AG04449 (cell line): ENCODE data around the gene LSMEM2.

Experiments used
- CTCF ChIA-PET: fragments of 350-600 bp; formaldehyde crosslinking; extraction: SDS; loops from one replicate; lab custom pipeline; 2021; ENCODE audit warnings: antibody characterized with exemption; lab: Yijun Ruan, JAX
- POLR2A ChIA-PET: fragments of 400-600, 350-600 bp; formaldehyde crosslinking; extraction: SDS; loops from one replicate; lab custom pipeline; 2020; ENCODE audit warnings: antibody characterized with exemption, inconsistent platforms; lab: Yijun Ruan, JAX
- DNase-seq: peaks from one replicate; pipeline ENCODE4 v3.0.0-alpha.2; 2010; ENCODE audit warnings: low read depth, low spot score
- H3K4me3 ChIP-seq: 2 replicates; pipeline ENCODE4 v1.5.1; 2011; ENCODE audit warnings: low read depth, mild to moderate bottlenecking, control low read depth, low read length
- TF ChIP-seq, protein P1 (sequence below): IDR thresholded peaks from one replicate; pipeline ENCODE4 v1.5.1; 2011; ENCODE audit warnings: mild to moderate bottlenecking, moderate library complexity, low read length, control low read depth, inconsistent platforms; ENCODE audit not compliant: insufficient read depth; ENCODE audit errors: missing control alignments

Gene LSMEM2

DNA sequence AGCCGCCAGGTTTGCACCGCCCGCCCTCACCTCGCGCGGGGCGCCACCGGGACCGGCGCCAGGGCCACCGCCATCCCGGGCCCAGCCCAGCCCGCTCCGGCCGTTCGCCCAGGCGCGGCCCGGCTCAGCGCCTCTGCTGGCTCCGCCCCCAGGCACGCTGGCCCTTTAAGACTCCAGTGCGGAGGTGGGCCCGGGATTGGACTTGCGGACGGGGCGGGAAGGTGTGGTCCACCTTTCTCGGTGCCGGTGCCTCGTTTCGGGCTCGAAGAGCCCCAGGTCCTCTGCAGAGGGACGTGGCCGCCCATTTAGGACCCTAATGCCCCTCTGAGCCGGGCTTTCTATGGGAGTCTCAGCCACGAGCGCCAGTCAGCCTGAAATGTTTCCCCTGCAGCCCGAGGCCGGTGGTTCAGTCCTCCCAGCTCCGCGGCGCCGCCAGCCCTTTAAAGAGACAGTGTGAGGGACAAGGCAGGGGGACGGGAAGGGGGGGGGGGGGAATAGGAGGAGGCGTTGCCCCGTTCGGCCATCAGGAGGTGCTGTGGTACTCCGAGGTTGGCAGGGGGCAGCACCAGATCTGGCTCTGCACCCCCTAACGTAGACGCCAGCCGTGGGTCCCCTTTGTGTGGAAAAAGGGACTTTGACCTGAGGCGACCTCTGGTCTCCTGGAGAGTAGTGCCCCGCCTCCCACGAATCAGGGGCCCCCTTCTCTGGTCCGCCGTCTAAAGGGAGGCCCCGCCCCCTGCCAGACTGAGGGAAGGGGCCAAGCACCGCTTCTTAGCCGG is 42.6 kb downstream of the LSMEM2 start:
- peak overlapping the region; percentile 73 for H3K4me3 ChIP-seq
- ChIA-PET CTCF (interaction anchor here (0.6 to 3.5 kb wide), 11 partner anchors 7 to 247 kb away, joined by 3 to 37 read pairs (median 7); partner anchors contain the start of gene HEMK1), POLR2A (interaction anchor here (1.0 to 1.4 kb wide), 2 partner anchors 12 to 16 kb away, joined by 3 read pairs; no protein-coding TSS in a partner anchor)
- TF ChIP-seq, protein P1, sequence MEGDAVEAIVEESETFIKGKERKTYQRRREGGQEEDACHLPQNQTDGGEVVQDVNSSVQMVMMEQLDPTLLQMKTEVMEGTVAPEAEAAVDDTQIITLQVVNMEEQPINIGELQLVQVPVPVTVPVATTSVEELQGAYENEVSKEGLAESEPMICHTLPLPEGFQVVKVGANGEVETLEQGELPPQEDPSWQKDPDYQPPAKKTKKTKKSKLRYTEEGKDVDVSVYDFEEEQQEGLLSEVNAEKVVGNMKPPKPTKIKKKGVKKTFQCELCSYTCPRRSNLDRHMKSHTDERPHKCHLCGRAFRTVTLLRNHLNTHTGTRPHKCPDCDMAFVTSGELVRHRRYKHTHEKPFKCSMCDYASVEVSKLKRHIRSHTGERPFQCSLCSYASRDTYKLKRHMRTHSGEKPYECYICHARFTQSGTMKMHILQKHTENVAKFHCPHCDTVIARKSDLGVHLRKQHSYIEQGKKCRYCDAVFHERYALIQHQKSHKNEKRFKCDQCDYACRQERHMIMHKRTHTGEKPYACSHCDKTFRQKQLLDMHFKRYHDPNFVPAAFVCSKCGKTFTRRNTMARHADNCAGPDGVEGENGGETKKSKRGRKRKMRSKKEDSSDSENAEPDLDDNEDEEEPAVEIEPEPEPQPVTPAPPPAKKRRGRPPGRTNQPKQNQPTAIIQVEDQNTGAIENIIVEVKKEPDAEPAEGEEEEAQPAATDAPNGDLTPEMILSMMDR: peak; percentile 60
- DNase-seq: no peak

DNA sequence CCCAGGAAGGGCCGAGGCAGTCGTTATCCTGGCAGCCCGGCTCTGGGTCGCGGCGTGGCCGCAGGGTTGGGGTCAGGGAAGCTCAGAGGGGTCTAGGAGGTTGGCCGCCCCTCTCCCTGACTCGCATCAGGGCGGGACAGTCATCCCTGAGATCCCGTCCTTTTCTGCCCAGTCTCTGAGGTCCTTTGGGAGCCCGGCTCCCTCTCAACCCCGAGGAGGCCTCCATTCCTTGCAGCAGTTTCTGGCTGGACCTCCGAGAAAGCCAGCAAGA is 43.2 kb downstream of the LSMEM2 start:
- peak overlapping the region; percentile 73 for H3K4me3 ChIP-seq
- DNase-seq: no peak
- POLR2A ChIA-PET: interaction anchor here (1.0 to 1.4 kb wide), 2 partner anchors 11 to 15 kb away, joined by 3 read pairs; no protein-coding TSS in a partner anchor
- CTCF ChIA-PET: interaction anchor here (1.0 to 3.5 kb wide), 11 partner anchors 8 to 247 kb away, joined by 3 to 37 read pairs (median 7); partner anchors contain the start of genes HEMK1, HYAL3 and NAA80
- TF ChIP-seq, protein P1: no peak

DNA sequence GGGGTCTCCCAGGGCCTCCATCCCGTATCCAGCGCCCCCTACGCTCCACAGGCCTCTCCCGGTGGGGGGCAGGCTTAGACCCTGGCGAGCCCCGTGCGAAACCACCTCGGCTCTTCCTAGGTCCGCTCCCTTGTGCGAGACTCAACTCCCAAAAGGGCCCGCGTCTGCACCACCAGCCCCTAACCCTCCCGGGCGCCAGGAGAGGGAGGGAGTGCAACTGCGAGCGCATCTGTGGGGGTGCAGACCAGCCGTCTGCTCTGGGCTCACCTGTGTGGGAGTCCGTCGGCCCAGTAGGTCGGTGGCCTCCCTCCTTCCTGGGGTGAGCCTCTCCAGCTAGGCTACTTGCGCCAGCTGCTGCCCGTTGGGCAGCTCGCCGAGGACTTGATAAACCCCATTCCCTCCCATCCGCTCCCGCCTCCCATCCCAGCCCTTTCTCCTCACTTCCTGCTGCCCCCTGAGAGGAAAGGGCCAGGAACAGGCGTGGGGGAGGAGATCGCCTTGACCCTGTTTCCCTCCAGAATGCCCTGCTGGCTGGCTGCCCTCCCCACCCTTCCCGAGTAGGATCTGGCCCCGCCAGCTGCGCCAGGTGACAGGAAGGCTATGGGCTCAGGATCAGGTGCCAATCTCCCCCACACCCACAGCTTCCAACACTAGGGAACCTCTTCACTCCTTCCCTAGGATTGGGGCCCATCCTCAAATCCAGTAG is 43.7 kb downstream of the LSMEM2 start, which contains the start of gene HYAL2:
HYAL2 (minus strand) TSS at position 360 of the 706 bp plus-strand sequence. CDS start 2,256 bp downstream, outside the sequence.
- H3K4me3 ChIP-seq: peak within 1 kb of the TSS; percentile 73
- no peak for DNase-seq
- TF ChIP-seq, protein P1: no peak
- CTCF ChIA-PET: interaction anchor here (1.0 to 3.5 kb wide), 13 partner anchors 8 to 246 kb away, joined by 3 to 37 read pairs (median 7); partner anchors contain the start of genes HEMK1, HYAL3 and NAA80
- POLR2A ChIA-PET: interaction anchor here (1.0 to 1.4 kb wide), 2 partner anchors 11 to 15 kb away, joined by 3 read pairs; no protein-coding TSS in a partner anchor

DNA sequence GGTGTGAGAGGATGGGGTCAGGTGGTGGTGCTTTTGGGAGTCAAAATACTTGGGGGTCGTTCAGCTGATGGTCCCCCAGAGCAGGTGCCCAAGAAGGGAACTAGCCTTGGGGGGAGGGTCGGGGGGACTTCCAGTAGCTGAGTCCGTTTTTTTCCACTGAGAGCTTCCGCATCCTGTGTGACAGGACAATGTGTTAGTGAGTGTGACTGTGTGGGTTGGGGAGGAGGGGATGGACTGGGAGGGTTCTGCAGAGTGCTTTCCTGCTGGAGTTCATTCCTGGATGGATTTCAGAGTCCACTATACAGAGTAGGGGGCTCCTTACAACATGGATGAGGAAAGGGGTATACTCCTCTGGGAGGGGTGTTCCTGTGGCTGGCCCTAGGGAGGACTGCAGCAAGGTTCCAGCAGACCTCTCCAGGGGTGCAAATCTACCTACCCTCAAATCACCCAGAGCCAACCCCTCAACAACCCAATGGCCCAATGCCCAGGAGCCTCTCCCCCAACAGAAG is 44.3 kb downstream of the LSMEM2 start:
- ChIA-PET CTCF (interaction anchor here (1.1 to 3.5 kb wide), 13 partner anchors 9 to 130 kb away, joined by 3 to 37 read pairs (median 9); partner anchors contain the start of genes HYAL3, NAA80 and RASSF1), POLR2A (no interaction called here)
- TF ChIP-seq, protein P1: no peak
- DNase-seq: no peak
- no peak overlapping the region for H3K4me3 ChIP-seq

DNA sequence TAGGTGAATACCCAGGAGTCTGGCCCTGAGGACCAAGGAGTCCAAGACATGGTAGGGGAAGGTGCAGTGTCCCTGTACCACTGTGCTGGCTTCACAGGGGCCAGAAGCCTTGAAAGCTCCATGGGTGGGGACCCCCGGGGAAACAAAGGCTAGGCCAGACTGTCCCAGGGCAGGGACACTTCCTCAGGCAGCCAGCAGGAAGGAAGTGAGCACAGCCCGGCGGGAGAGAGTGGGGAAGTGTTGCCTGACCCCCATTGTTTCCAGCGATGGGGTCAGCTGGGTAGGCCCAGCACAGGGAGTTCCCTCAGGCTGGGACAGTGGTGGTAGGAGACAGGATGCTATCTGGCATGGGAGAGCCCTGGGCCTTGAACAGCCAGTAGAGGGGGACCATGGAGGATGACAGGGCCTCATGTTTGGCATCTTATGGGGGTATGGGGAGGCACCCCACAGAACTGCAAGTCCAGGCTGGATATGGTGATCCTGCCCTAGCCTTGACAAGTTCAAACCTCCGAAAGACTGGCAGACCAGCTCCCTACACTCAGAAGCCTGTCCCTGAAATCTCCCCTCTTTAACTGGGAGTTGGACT is 44.8 kb downstream of the LSMEM2 start:
- CTCF ChIA-PET: interaction anchor here (0.7 to 3.5 kb wide), 20 partner anchors 9 to 134 kb away, joined by 3 to 37 read pairs (median 7); partner anchors contain the start of genes HYAL3, NAA80 and RASSF1
- TF ChIP-seq, protein P1: no peak
- H3K4me3 ChIP-seq: no peak overlapping the region
- no peak for DNase-seq
- POLR2A ChIA-PET: interaction anchor here (1.0 kb wide), 2 partner anchors 13 to 97 kb away, joined by 3 read pairs; no protein-coding TSS in a partner anchor
